Measurements from ENCODE around the gene QRFP.

Gene QRFP

DNA sequence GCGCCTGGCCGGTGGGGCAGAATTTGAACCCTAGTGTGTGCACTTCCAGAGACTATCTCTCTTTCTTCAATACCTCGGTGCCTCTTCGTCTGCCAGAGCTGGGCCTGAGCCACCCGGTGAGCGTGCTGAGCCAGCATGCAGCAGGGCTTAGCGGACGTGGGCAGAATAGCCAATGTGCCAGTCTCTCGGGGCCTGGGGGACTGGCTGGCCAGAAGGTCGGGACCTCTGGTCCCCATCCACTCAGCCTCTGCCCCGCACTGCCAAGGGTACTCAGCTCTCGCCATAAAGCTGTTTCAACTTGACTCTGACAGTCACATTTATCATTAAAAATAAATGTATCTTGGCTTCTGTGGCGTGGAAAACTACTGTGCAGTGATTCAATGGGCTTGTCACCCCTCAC lies 46.6 kb upstream of the QRFP start:
- TF ChIP-seq RAD21 (IDR thresholded peaks at IDR 0.05; ENCODE audit: low read depth) (no peak), YY1 (IDR thresholded peaks at IDR 0.05; ENCODE audit: low read depth) (no peak), ZBTB7A (IDR thresholded peaks at IDR 0.05; ENCODE audit: low read depth) (no peak), TCF12 (IDR thresholded peaks at IDR 0.05; ENCODE audit: low read depth) (no peak), CREB1 (IDR thresholded peaks at IDR 0.05; ENCODE audit: low read depth) (no peak), FOXM1 (IDR thresholded peaks at IDR 0.05; ENCODE audit: borderline replicate concordance, low read depth) (no peak), TEAD4 (IDR thresholded peaks at IDR 0.05) (no peak), EGR1 (IDR thresholded peaks at IDR 0.05) (no peak), CEBPB (IDR thresholded peaks at IDR 0.05) (no peak), TAF1 (IDR thresholded peaks at IDR 0.05; ENCODE audit: low read depth) (no peak), EP300 (IDR thresholded peaks at IDR 0.05; ENCODE audit: borderline replicate concordance) (no peak), NFIC (IDR thresholded peaks at IDR 0.05) (no peak)
- TF ChIP-seq, protein P1, sequence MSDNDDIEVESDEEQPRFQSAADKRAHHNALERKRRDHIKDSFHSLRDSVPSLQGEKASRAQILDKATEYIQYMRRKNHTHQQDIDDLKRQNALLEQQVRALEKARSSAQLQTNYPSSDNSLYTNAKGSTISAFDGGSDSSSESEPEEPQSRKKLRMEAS (IDR thresholded peaks at IDR 0.05) = no peak
- TF ChIP-seq, protein P2, sequence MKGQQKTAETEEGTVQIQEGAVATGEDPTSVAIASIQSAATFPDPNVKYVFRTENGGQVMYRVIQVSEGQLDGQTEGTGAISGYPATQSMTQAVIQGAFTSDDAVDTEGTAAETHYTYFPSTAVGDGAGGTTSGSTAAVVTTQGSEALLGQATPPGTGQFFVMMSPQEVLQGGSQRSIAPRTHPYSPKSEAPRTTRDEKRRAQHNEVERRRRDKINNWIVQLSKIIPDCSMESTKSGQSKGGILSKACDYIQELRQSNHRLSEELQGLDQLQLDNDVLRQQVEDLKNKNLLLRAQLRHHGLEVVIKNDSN (IDR thresholded peaks at IDR 0.05) = no peak
- TF ChIP-seq, protein P3, sequence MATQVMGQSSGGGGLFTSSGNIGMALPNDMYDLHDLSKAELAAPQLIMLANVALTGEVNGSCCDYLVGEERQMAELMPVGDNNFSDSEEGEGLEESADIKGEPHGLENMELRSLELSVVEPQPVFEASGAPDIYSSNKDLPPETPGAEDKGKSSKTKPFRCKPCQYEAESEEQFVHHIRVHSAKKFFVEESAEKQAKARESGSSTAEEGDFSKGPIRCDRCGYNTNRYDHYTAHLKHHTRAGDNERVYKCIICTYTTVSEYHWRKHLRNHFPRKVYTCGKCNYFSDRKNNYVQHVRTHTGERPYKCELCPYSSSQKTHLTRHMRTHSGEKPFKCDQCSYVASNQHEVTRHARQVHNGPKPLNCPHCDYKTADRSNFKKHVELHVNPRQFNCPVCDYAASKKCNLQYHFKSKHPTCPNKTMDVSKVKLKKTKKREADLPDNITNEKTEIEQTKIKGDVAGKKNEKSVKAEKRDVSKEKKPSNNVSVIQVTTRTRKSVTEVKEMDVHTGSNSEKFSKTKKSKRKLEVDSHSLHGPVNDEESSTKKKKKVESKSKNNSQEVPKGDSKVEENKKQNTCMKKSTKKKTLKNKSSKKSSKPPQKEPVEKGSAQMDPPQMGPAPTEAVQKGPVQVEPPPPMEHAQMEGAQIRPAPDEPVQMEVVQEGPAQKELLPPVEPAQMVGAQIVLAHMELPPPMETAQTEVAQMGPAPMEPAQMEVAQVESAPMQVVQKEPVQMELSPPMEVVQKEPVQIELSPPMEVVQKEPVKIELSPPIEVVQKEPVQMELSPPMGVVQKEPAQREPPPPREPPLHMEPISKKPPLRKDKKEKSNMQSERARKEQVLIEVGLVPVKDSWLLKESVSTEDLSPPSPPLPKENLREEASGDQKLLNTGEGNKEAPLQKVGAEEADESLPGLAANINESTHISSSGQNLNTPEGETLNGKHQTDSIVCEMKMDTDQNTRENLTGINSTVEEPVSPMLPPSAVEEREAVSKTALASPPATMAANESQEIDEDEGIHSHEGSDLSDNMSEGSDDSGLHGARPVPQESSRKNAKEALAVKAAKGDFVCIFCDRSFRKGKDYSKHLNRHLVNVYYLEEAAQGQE (IDR thresholded peaks at IDR 0.05; ENCODE audit: low read depth) = no peak

- TF ChIP-seq, protein P3 (IDR thresholded peaks at IDR 0.05; ENCODE audit: low read depth) = no peak
- TF ChIP-seq, protein P2 (IDR thresholded peaks at IDR 0.05) = no peak
- TF ChIP-seq RAD21 (IDR thresholded peaks at IDR 0.05; ENCODE audit: low read depth) (no peak), EGR1 (IDR thresholded peaks at IDR 0.05) (no peak), EP300 (IDR thresholded peaks at IDR 0.05; ENCODE audit: borderline replicate concordance) (no peak), FOXM1 (IDR thresholded peaks at IDR 0.05; ENCODE audit: borderline replicate concordance, low read depth) (no peak)
- TF ChIP-seq, protein P1 (IDR thresholded peaks at IDR 0.05) = no peak
Measured at GRCh38 chr9:130942679-130943078, 46.1 kb upstream of the QRFP start.

GRCh38 chr9:130942084-130942483 lies 45.5 kb upstream of the QRFP start:
- TF ChIP-seq, protein P1 (IDR thresholded peaks at IDR 0.05) = no peak
- TF ChIP-seq ZBTB7A (IDR thresholded peaks at IDR 0.05; ENCODE audit: low read depth) (no peak), TAF1 (IDR thresholded peaks at IDR 0.05; ENCODE audit: low read depth) (no peak), CEBPB (IDR thresholded peaks at IDR 0.05) (no peak), EP300 (IDR thresholded peaks at IDR 0.05; ENCODE audit: borderline replicate concordance) (no peak), FOXM1 (IDR thresholded peaks at IDR 0.05; ENCODE audit: borderline replicate concordance, low read depth) (no peak), EGR1 (IDR thresholded peaks at IDR 0.05) (no peak), TCF12 (IDR thresholded peaks at IDR 0.05; ENCODE audit: low read depth) (no peak), CREB1 (IDR thresholded peaks at IDR 0.05; ENCODE audit: low read depth) (no peak), YY1 (IDR thresholded peaks at IDR 0.05; ENCODE audit: low read depth) (no peak), TEAD4 (IDR thresholded peaks at IDR 0.05) (no peak), RAD21 (IDR thresholded peaks at IDR 0.05; ENCODE audit: low read depth) (no peak), NFIC (IDR thresholded peaks at IDR 0.05) (no peak)
- TF ChIP-seq, protein P2 (IDR thresholded peaks at IDR 0.05) = no peak
- TF ChIP-seq, protein P3 (IDR thresholded peaks at IDR 0.05; ENCODE audit: low read depth) = no peak
